Measurements from ENCODE around the gene SND1. TPM values are rescaled to one million over a fixed set of nuclear protein-coding genes. Genes with fewer than 3 reads are reported as not detected.

SND1 gene
- total RNA-seq, 4 donors from 2014 or later, result 70.8 to 141 (median 85.7) TPM

- no peak overlapping the region for H3K27ac ChIP-seq
- no peak for DNase-seq (ENCODE audit: low spot score in 2 of 2)
- 42 to 57% methylated on average over 2 to 4 of the region's 4 CpGs for WGBS, 2 donors
- H3K36me3 ChIP-seq, result no peaks in the 10 kb centered on the region
- peaks cover 0 to 16% (median 4%) of the 10 kb centered on the region in 4 donors for H3K4me1 ChIP-seq
- no peak for TF ChIP-seq EP300 (IDR thresholded peaks at IDR 0.05)
- no peak for TF ChIP-seq CTCF (IDR thresholded peaks at IDR 0.05)
- TF ChIP-seq POLR2A (IDR thresholded peaks at IDR 0.05), result no peak
- peaks cover 0 to 5% (median 0%) of the 10 kb centered on the region in 4 donors for H3K9me3 ChIP-seq
- H3K27me3 ChIP-seq, result peaks cover 0 to 2% of the 10 kb centered on the region in 2 donors
- H3K4me3 ChIP-seq, result no peak overlapping the region
Observed at GRCh38 chr7:128112781-128113221, 460.8 kb downstream of the SND1 start.

GRCh38 chr7:128113839-128114238 lies 461.8 kb downstream of the SND1 start:
- TF ChIP-seq POLR2A (IDR thresholded peaks at IDR 0.05) (no peak), CTCF (IDR thresholded peaks at IDR 0.05) (no peak), EP300 (IDR thresholded peaks at IDR 0.05) (no peak)
- H3K9me3 ChIP-seq, result peaks cover 0 to 5% (median 0%) of the 10 kb centered on the region in 4 donors
- H3K36me3 ChIP-seq, result no peaks in the 10 kb centered on the region
- peaks cover 0 to 10% (median 4%) of the 10 kb centered on the region in 4 donors for H3K4me1 ChIP-seq
- no peak overlapping the region for H3K27ac ChIP-seq
- DNase-seq (ENCODE audit: low spot score in 2 of 2), result no peak
- no peak overlapping the region for H3K4me3 ChIP-seq
- peaks cover 0 to 2% of the 10 kb centered on the region in 2 donors for H3K27me3 ChIP-seq
- 66 to 87% methylated on average over 4 of the region's 4 CpGs for WGBS, 2 donors

- no peak for TF ChIP-seq EP300 (IDR thresholded peaks at IDR 0.05)
- TF ChIP-seq CTCF (IDR thresholded peaks at IDR 0.05), result no peak
- no peak for TF ChIP-seq POLR2A (IDR thresholded peaks at IDR 0.05)
- DNase-seq (ENCODE audit: low spot score in 2 of 2), result no peak
- WGBS, 2 donors, result 77 to 82% methylated on average over 7 of the region's 7 CpGs
Observed at GRCh38 chr7:128114806-128115205, 462.8 kb downstream of the SND1 start.

GRCh38 chr7:128115336-128115820 lies 463.4 kb downstream of the SND1 start:
- no peaks in the 10 kb centered on the region for H3K27me3 ChIP-seq
- peaks cover 0 to 10% (median 4%) of the 10 kb centered on the region in 4 donors for H3K4me1 ChIP-seq
- H3K27ac ChIP-seq, result no peak overlapping the region
- no peaks in the 10 kb centered on the region for H3K36me3 ChIP-seq
- no peaks in the 10 kb centered on the region for H3K9me3 ChIP-seq
- TF ChIP-seq CTCF (IDR thresholded peaks at IDR 0.05) (no peak), POLR2A (IDR thresholded peaks at IDR 0.05) (no peak), EP300 (IDR thresholded peaks at IDR 0.05) (no peak)
- 68 to 70% methylated on average over 10 of the region's 10 CpGs for WGBS, 2 donors
- no peak for DNase-seq (ENCODE audit: low spot score in 2 of 2)
- H3K4me3 ChIP-seq, result no peak overlapping the region

More at GRCh38 chr7:128114806-128115205, 462.8 kb downstream of the SND1 start:
- Histone ChIP-seq H3K27me3 (no peaks in the 10 kb centered on the region), H3K27ac (no peak overlapping the region), H3K4me3 (no peak overlapping the region), H3K36me3 (no peaks in the 10 kb centered on the region), H3K4me1 (peaks cover 0 to 10% (median 4%) of the 10 kb centered on the region in 4 donors), H3K9me3 (no peaks in the 10 kb centered on the region)

GRCh38 chr7:128115821-128116723 lies 464.1 kb downstream of the SND1 start:
- Histone ChIP-seq H3K4me1 (peaks cover 0 to 8% (median 2%) of the 10 kb centered on the region in 4 donors), H3K9me3 (no peaks in the 10 kb centered on the region), H3K27ac (no peak overlapping the region), H3K36me3 (no peaks in the 10 kb centered on the region), H3K27me3 (no peaks in the 10 kb centered on the region), H3K4me3 (no peak overlapping the region)
- TF ChIP-seq CTCF (IDR thresholded peaks at IDR 0.05), result no peak
- no peak for TF ChIP-seq EP300 (IDR thresholded peaks at IDR 0.05)
- TF ChIP-seq POLR2A (IDR thresholded peaks at IDR 0.05), result no peak
- 80 to 82% methylated on average over 15 to 16 of the region's 16 CpGs for WGBS, 2 donors
- DNase-seq (ENCODE audit: low spot score in 2 of 2), result no peak
